GM12891 (cell line): Measurements from ENCODE around the gene SLC52A1. TPM values are rescaled to one million over a fixed set of nuclear protein-coding genes. Genes with fewer than 3 reads are reported as not detected.
"Not testable (repeated sequence)": the region's sequence is repeated elsewhere in the genome, so short reads cannot be mapped to it uniquely, and the experiment has no call there.

Source experiments
- DNase-seq: peaks from one replicate; pipeline ENCODE4 v3.0.0; 2011; ENCODE audit warnings: low spot score; ENCODE audit not compliant: insufficient read length
- FAIRE-seq: peaks from 2 replicates; lab custom pipeline; 2011; peaks lifted over from hg19 to GRCh38; lab: Jason Lieb, UNC
- PAX5 ChIP-seq: IDR thresholded peaks from 2 replicates; pipeline ENCODE4 v1.6.1; 2011; ENCODE audit warnings: low read length, moderate library complexity, mild to moderate bottlenecking; ENCODE audit not compliant: insufficient read depth, severe bottlenecking
- POLR2A ChIP-seq: IDR thresholded peaks from 2 replicates; pipeline ENCODE4 v1.6.1; 2011; ENCODE audit warnings: low read depth, low read length, control low read depth
- POLR2AphosphoS5 ChIP-seq: IDR thresholded peaks from 2 replicates; pipeline ENCODE4 v1.6.1; 2011; ENCODE audit warnings: low read depth, low read length, control low read depth
- POU2F2 ChIP-seq: IDR thresholded peaks from 2 replicates; pipeline ENCODE4 v1.6.1; 2011; ENCODE audit warnings: low read depth, mild to moderate bottlenecking, control low read depth, low read length, moderate library complexity
- SPI1 ChIP-seq: IDR thresholded peaks from 2 replicates; pipeline ENCODE4 v1.6.1; 2011; ENCODE audit warnings: low read depth, low read length, control low read depth
- TAF1 ChIP-seq: IDR thresholded peaks from 2 replicates; pipeline ENCODE4 v1.6.1; 2011; ENCODE audit warnings: low read depth, low read length, control low read depth
- polyA plus RNA-seq: library from polyadenylated mRNA; unstranded; fragments of >200 nt; gene quantifications from one replicate; pipeline ENCODE4 v1.2.1, GENCODE V29; 2012; ENCODE audit warnings: low read depth, missing spikeins, inconsistent platforms; ENCODE audit not compliant: missing spikeins

SLC52A1 gene
- 0.42 TPM for polyA plus RNA-seq

DNA sequence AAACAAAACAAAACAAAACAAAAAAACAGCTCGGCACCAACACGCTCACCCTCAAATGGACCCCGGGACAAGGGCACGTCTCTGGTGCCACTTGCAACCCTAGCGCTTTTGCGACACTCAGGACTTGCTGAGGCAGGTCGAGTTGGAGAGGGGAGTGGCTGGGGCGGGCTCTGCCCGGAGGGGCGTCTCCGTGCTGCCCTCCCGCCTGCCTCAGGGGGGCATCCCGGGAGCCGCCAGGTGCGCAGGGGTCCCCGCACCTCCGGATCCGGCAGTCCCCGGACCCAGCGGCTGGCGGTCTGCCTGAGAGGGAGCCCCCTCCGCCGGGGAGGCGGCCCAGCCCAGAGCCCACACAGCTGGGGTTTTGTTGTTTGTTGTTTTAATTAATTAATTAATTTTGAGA is at the start of gene SLC52A1:
Gene SLC52A1, minus strand, starts transcription at position 112 of the 400 bp plus-strand sequence. CDS start 820 bp downstream, outside the sequence.
- no peak for TF ChIP-seq POLR2AphosphoS5
- no peak for TF ChIP-seq TAF1
- DNase-seq (no peak), FAIRE-seq (no peak)

DNA sequence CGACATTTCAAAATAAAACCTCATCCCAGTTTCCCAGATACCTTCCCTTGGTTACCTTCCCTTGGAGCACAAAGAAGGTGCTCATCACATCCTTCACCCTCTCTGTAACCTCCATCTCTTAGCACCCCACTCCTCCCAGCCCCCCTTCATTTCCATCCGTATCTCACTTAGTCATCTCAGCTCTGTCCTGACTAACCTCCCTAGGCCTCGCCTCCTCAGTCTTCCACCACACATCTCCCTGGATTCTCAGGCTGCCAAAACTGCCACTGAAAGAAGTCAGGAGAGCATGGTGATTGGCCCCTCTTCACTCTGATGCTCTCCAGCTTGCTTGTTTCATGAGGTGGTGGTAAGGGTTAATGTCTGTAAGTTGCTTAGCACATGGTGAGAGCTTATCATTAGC is 45.4 kb upstream of the SLC52A1 start:
- DNase-seq, result no peak
- no peak for FAIRE-seq

DNA sequence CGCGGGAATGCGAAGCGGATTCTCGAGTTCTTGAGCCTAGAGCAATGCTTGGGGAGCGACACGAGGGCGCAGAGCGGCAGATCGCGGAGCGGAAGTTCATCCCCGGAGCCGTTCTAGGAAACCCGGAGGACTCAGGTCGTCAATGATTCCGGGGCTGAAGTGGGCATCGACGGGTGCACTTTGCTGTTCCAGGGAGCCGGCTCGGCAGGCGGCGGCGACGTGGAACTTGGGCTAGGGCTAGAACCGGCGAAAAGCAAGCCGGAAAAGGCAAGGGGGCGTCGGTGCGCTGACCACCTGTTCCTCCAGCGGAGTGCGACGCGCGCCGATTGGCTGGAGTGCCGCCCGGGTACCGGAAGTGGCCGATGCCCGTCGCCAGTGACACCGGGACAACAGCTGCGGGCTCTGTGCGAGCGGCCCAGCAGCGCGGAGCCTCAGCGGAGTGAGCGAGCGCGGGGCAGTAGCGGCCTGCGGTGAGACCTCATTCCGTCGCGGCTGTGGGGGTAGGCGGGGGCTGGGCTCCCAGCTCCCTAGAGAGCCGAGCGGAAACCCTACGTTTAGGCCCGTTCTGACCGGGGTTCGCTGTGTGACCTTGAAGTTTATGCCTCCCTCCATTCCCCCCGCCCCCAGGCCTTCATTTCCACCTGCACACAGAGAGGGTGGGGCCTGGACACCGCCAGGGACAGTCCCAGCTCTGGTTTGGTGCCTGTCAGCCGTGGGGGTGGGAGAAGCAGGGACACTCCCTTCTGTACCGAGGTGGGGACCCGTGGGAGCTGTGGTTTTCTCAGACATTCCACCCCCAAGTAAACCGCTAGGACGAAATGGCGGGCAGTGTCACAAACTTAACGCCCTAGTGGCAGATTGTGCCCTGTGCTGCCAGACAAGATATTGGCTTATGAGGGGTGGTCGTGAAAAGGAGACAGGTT is 43.1 kb upstream of the SLC52A1 start, which contains the start of gene ZFP3:
Gene ZFP3, plus strand, starts transcription at position 362 of the 923 bp plus-strand sequence. CDS start 13,038 bp downstream, outside the sequence.
- peak; percentile 96 for FAIRE-seq
- peak; percentile 71 for DNase-seq
- TF ChIP-seq POLR2A, result 0 out of 2 replicates have a peak, but pooled peaks have one; percentile 37
- peak; percentile 89 for TF ChIP-seq PAX5
- peak; percentile 56; the same call in 1 of the 2 replicates for TF ChIP-seq TAF1
- peak; percentile 48; the same call in 1 of the 2 replicates for TF ChIP-seq POLR2AphosphoS5
- TF ChIP-seq SPI1, result no peak
- TF ChIP-seq POU2F2, result no peak

More for the DNA sequence above, 45.4 kb upstream of the SLC52A1 start:
- no peak for TF ChIP-seq PAX5
- no peak for TF ChIP-seq TAF1
- TF ChIP-seq POLR2AphosphoS5, result no peak
- TF ChIP-seq POLR2A, result no peak
- no peak for TF ChIP-seq SPI1
- TF ChIP-seq POU2F2, result no peak

DNA sequence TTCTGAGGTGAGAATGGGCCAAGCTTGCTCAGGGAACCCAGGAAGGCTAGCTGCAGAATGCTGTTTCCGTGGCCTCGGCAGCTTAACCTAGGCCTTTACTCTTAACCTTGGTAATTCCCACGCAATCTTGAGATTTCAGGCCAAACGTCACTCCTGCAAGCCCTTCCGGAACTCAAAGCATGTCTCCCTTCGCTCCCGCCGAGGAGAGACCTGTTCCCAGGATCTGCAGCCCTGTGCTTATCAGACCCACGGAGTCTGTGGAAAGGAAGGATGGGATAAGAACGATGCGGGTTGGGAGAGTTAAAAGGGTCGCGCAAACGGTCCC is 42.5 kb upstream of the SLC52A1 start:
- TF ChIP-seq POLR2AphosphoS5 (no peak), PAX5 (no peak), TAF1 (no peak), SPI1 (no peak), POU2F2 (no peak), POLR2A (no peak)
- DNase-seq, result no peak
- no peak for FAIRE-seq

DNA sequence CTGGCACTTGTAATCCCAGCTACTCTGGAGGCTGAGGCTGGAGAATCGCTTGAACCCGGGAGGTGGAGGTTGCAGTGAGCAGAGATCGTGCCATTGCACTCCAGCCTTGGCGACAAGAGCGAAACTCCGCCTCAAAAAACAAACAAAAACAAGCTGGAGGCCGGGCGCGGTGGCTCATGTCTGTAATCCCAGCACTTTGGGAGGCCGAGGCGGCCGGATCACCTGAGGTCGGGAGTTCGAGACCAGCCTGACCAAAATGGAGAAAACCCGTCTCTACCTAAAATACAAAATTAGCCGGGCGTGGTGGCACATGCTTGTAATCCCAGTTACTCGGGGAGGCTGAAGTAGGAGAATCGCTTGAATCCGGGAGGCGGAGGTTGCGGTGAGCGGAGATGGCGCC is 42.0 kb upstream of the SLC52A1 start:
- not testable (repeated sequence) for FAIRE-seq, DNase-seq

DNA sequence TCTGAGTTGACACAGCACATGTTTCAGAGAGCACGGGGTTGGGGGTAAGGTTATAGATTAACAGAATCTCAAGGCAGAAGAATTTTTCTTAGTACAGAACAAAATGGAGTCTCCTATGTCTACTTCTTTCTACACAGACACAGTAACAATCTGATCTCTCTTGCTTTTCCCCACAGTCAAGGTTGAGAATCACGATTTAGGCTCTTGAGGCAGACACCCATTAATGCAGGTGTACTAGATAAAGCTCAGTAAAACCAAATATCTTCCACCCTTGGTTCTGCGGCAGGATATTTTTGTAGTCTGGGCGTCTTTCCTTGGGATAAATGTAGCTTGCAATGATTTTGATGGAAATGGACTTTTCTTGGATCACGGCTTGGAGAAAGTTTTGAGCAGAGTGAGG is 40.2 kb upstream of the SLC52A1 start:
- not testable (repeated sequence) for DNase-seq, FAIRE-seq

DNA sequence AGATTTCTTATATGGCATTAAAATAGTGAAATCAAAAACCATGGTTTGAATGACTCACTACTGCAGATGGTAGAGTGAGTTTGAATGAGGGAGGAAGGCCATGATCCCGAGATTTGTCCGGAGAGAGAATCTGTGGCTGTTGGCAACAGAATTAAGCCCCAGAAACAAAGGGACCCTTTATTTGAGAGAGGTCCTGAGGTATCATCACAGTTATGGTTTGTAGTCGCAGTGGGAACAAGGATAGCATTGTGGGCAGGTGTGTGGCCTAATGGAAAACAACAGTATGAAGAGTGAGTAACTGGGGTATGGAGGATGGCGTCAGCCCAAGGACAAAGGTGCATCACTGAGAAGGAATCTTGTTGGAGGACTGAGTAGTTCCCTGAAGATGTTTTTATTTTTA is 34.5 kb upstream of the SLC52A1 start:
- FAIRE-seq (no peak), DNase-seq (no peak)
- TF ChIP-seq PAX5 (no peak), POLR2AphosphoS5 (no peak), SPI1 (no peak), POLR2A (no peak), TAF1 (no peak), POU2F2 (no peak)

DNA sequence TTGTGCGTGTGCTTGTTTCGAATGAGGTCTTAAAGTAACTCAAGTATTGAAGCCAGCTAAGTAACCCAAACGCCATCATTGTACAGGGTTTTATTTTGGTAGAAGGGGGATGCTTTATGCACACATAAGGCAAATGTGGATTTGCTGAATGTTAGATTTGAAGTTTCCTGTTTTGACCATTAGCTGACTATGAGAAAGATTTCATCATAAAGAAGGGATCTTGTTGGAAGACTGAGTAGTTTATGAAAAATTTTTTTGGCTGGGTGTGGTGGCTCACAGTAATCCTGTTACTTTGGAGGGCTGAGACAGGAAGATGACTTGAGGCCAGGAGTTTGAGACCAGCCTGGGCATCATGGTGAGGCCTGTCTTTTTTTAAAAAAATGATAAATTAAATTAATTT is 33.0 kb upstream of the SLC52A1 start:
- DNase-seq (no peak), FAIRE-seq (no peak)
- no peak for TF ChIP-seq PAX5
- no peak for TF ChIP-seq POLR2AphosphoS5
- TF ChIP-seq POU2F2, result no peak
- no peak for TF ChIP-seq TAF1
- TF ChIP-seq POLR2A, result no peak
- TF ChIP-seq SPI1, result no peak

DNA sequence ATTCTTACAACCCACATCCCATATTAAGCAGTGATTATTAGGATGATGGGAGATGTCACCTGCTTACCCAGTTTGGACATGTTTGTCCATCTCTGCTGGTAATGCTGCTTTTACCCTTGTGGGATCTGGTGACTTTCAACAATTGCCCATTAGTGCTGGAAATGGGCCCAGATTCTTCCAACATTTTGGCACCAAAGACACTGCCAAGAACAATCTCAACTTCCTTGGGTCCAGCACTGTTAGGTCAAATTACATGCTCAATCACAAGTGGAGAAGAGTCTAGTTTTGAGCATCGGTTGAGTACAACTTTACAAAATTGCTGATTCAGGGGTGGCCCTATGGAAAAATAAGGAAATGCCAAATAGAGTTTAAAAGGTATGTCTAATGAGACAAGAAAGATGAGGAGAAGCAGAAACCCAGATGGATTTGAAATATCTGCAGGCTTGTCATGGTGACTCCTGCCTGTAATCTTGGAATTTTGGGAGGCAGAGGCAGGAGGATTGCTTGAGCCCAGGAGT is 30.1 kb upstream of the SLC52A1 start:
- TF ChIP-seq POLR2A, result no peak
- no peak for TF ChIP-seq PAX5
- TF ChIP-seq SPI1, result no peak
- no peak for TF ChIP-seq POLR2AphosphoS5
- no peak for TF ChIP-seq POU2F2
- TF ChIP-seq TAF1, result no peak
- DNase-seq (no peak), FAIRE-seq (no peak)

DNA sequence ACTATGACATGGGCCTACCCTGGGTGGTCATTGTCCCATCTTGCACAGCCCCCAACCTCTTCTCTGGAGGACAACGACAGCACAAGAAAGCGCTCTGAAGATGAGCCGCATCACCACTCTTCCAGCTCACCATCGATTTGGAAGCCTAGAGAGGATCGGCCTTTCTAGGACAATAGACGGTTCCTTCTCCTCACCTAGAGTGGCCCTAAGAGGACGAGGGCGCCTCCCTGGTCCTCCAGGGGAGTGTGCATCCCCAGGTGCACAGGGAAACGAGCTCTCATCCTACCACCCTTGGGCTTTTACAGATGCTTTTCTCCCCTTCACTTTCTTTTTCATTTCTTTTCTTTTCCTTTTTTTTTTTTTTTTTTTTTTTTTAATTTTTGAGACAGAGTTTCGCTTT is 20.3 kb upstream of the SLC52A1 start:
- FAIRE-seq (no peak), DNase-seq (no peak)
- TF ChIP-seq PAX5 (no peak), TAF1 (no peak), POU2F2 (no peak), SPI1 (no peak), POLR2A (no peak), POLR2AphosphoS5 (no peak)
